CD14-positive monocyte (primary cell): ENCODE results near the gene URB1. TPM values are rescaled to one million over a fixed set of nuclear protein-coding genes. Genes with fewer than 3 reads are reported as not detected.

Source experiments
- DNase-seq, 3 donors: peaks; one replicate each; pipeline ENCODE4 v3.0.0-alpha.2; 2011 to 2022
- H2AFZ ChIP-seq: 2 replicates; pipeline ENCODE4 v1.6.0; 2012; ENCODE audit warnings: mild to moderate bottlenecking, low read depth, low read length, inconsistent platforms; ENCODE audit not compliant: insufficient read depth, poor library complexity, severe bottlenecking
- H3K27ac ChIP-seq, 2 donors: 1 replicate in 1 of 2; 2 replicates in 1 of 2; pipeline ENCODE4 v1.5.1; 2012 to 2013; ENCODE audit warnings: low read length in 2 of 2, control low read depth in 1 of 2, inconsistent platforms in 1 of 2, low read depth in 1 of 2, mild to moderate bottlenecking in 1 of 2
- H3K27me3 ChIP-seq, 2 donors: one replicate each; pipeline versions ENCODE4 v1.6.0 to v1.6.1; 2011 to 2013; ENCODE audit warnings: low read length in 2 of 2; ENCODE audit not compliant: control insufficient read depth in 2 of 2, insufficient read depth in 2 of 2
- H3K36me3 ChIP-seq, 2 donors: replicated peaks in 1 of 2; 1 replicate in 1 of 2; 2 replicates in 1 of 2; pipeline versions ENCODE4 v1.5.1 to v1.6.1; 2012 to 2013; ENCODE audit warnings: low read length in 2 of 2, control low read depth in 1 of 2, inconsistent platforms in 1 of 2, mild to moderate bottlenecking in 1 of 2; ENCODE audit not compliant: insufficient read depth in 2 of 2, control insufficient read depth in 1 of 2
- H3K4me1 ChIP-seq, 2 donors: 1 replicate in 1 of 2; 2 replicates in 1 of 2; pipeline versions ENCODE4 v1.5.1 to v1.6.1; 2012 to 2013; ENCODE audit warnings: low read length in 2 of 2, control low read depth in 1 of 2, inconsistent platforms in 1 of 2, mild to moderate bottlenecking in 1 of 2, moderate library complexity in 1 of 2; ENCODE audit not compliant: insufficient read depth in 2 of 2, control insufficient read depth in 1 of 2
- H3K4me2 ChIP-seq: replicated peaks from 2 replicates; pipeline ENCODE3; 2012; ENCODE audit warnings: low read length, moderate library complexity, mild to moderate bottlenecking; ENCODE audit not compliant: poor library complexity, severe bottlenecking; ENCODE audit errors: extremely low read depth
- H3K4me3 ChIP-seq, 3 experiments: fragments of 200-600 bp in 1 of 3; sonication (generic) in 1 of 3; replicated peaks in 1 of 3; 1 replicate in 2 of 3; 2 replicates in 1 of 3; pipeline ENCODE4 v1.5.1; 2011 to 2013; ENCODE audit warnings: low read length in 3 of 3, mild to moderate bottlenecking in 3 of 3, control low read depth in 2 of 3, low read depth in 2 of 3, inconsistent platforms in 1 of 3, moderate library complexity in 1 of 3
- H3K79me2 ChIP-seq: 2 replicates; pipeline ENCODE4 v1.6.0; 2012; ENCODE audit warnings: mild to moderate bottlenecking, control low read depth, inconsistent platforms, low read length, moderate library complexity; ENCODE audit not compliant: insufficient read depth
- H3K9ac ChIP-seq: 2 replicates; pipeline ENCODE4 v1.6.0; 2017; ENCODE audit warnings: low read length, mild to moderate bottlenecking; ENCODE audit not compliant: insufficient read depth, poor library complexity, severe bottlenecking
- H3K9me3 ChIP-seq, 2 donors: replicated peaks in 1 of 2; 1 replicate in 1 of 2; 2 replicates in 1 of 2; pipeline versions ENCODE4 v1.5.1 to v1.6.1; 2012 to 2013; ENCODE audit warnings: low read length in 2 of 2, control low read depth in 1 of 2; ENCODE audit not compliant: control insufficient read depth in 1 of 2, insufficient read depth in 1 of 2
- H4K20me1 ChIP-seq: 2 replicates; pipeline ENCODE4 v1.6.0; 2012; ENCODE audit warnings: mild to moderate bottlenecking, low read length, control low read depth, moderate library complexity; ENCODE audit not compliant: insufficient read depth
- H3K27ac Mint-ChIP-seq, 7 donors: one replicate each; pipeline ENCODE4 v1.8.0; 2020; ENCODE audit warnings: mild to moderate bottlenecking in 7 of 7, mixed read lengths in 7 of 7, moderate library complexity in 6 of 7, inconsistent platforms in 2 of 7
- H3K27me3 Mint-ChIP-seq, 3 donors: one replicate each; pipeline ENCODE4 v1.8.0; 2021 to 2022; ENCODE audit warnings: low read depth in 3 of 3, mild to moderate bottlenecking in 3 of 3, mixed read lengths in 3 of 3, moderate library complexity in 3 of 3, inconsistent platforms in 1 of 3
- H3K36me3 Mint-ChIP-seq, 2 donors: one replicate each; pipeline ENCODE4 v1.8.0; 2020; ENCODE audit warnings: mixed read lengths in 2 of 2, inconsistent platforms in 1 of 2, mild to moderate bottlenecking in 1 of 2
- H3K4me1 Mint-ChIP-seq: one replicate; pipeline ENCODE4 v1.8.0; 2020; ENCODE audit warnings: mild to moderate bottlenecking, mixed read lengths
- H3K4me3 Mint-ChIP-seq, 2 donors: one replicate each; pipeline ENCODE4 v1.8.0; 2020; ENCODE audit warnings: mild to moderate bottlenecking in 2 of 2, mixed read lengths in 2 of 2, moderate library complexity in 1 of 2
- H3K9me3 Mint-ChIP-seq, 7 donors: one replicate each; pipeline ENCODE4 v1.8.0; 2020 to 2022; ENCODE audit warnings: mixed read lengths in 7 of 7, mild to moderate bottlenecking in 6 of 7, moderate library complexity in 6 of 7, inconsistent platforms in 2 of 7
- CTCF ChIP-seq: fragments of 200-600 bp; IDR thresholded peaks from one replicate; pipeline ENCODE4 v1.8.0; 2022; ENCODE audit warnings: antibody characterized with exemption, mild to moderate bottlenecking
- WGBS: methylation state at CpG from one replicate; pipeline ENCODE4 v1.1.5; 2013; ENCODE audit warnings: missing lambda C conversion rate; ENCODE audit not compliant: insufficient coverage; 5-methylcytosine and 5-hydroxymethylcytosine counted together
- intact Hi-C, 2 donors: fragments of 100-400 bp; cut with micrococcal nuclease; formaldehyde crosslinking; loops; one replicate each; pipeline versions ENCODE4 v1.15.0 to v1.15.1; 2023
- polyA plus RNA-seq, 3 donors: library from polyadenylated mRNA; depleted of rRNA in 1 of 3; unstranded in 2 of 3; stranded (reverse) in 1 of 3; fragments of 300-500 nt in 2 of 3; fragments of >200 nt in 1 of 3; fragmentation: Illumina TruSeq in 2 of 3; gene quantifications; 1 replicate in 2 of 3; 2 replicates in 1 of 3; pipeline ENCODE4 v1.2.3, GENCODE V29; 2012 to 2021

URB1 gene
- polyA plus RNA-seq, 3 donors, result 0.25 to 2.4 (median 0.47) TPM

DNA sequence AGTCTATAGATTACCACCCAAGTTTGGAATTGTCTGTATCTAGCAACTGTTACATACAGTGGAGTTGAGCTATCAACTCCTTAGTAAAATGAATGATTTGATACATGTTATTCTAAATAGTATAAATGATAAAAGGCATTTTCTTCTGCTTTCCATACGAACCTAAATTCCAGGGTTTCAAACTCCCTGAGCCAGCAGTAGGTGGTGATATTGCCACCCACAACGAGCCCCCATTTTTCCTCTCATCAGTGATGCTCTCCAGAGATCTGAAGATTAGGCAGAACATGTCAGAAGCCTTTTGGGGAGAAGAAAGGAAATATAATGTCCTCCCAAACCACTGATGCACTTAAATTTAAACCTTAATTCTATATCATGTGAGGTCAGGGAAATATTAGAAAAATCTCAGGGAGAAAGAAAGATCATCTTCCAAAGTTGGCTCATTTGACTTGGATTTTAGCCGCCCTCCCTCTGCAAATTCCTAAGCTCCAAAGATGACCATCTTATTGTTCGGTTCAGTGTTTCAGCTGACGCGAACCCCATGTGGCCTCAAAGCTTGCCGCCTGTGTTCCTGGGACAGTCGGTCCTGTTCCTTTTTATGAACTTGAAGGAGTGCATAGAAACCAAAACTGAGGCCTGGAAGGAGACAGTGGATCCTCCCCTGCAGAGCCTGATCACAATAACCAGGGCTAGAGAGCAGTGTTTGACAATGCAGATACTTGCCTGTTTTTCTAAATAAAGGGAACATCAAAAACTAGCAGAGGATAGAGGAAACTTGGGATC is 22.0 kb upstream of the URB1 start:
- no peaks in the 10 kb centered on the region for H3K9me3 ChIP-seq
- H3K27ac Mint-ChIP-seq, result no peak overlapping the region
- peak overlapping the region in 1 of 2 donors; percentile 8 for H3K4me3 Mint-ChIP-seq
- no peak overlapping the region for H3K4me2 ChIP-seq
- DNase-seq, result no peak
- H3K9me3 Mint-ChIP-seq, result no peaks in the 10 kb centered on the region
- no peaks in the 10 kb centered on the region for H4K20me1 ChIP-seq
- peaks cover 0 to 3% of the 10 kb centered on the region in 2 donors for H3K36me3 Mint-ChIP-seq
- H3K27me3 ChIP-seq, result peaks cover 0 to 8% of the 10 kb centered on the region in 2 donors
- H3K4me1 ChIP-seq, result peaks cover 14 to 19% of the 10 kb centered on the region in 2 donors
- intact Hi-C loops, result loop anchor here in 1 of 2 donors (5.0 kb wide), 1 partner anchor 148 kb away; no protein-coding TSS in a partner anchor
- peaks cover 15 to 21% (median 16%) of the 10 kb centered on the region in 3 donors for H3K27me3 Mint-ChIP-seq
- H2AFZ ChIP-seq, result no peak overlapping the region
- H3K79me2 ChIP-seq, result no peaks in the 10 kb centered on the region
- no peak for TF ChIP-seq CTCF
- peaks cover 17% of the 10 kb centered on the region for H3K4me1 Mint-ChIP-seq
- WGBS, result 94% methylated on average over 6 of the region's 8 CpGs
- no peak overlapping the region for H3K27ac ChIP-seq
- no peaks in the 10 kb centered on the region for H3K36me3 ChIP-seq
- H3K4me3 ChIP-seq, result no peak overlapping the region
- H3K9ac ChIP-seq, result no peak overlapping the region

- Mint-ChIP-seq H3K27me3 (peaks cover 15 to 21% (median 16%) of the 10 kb centered on the region in 3 donors), H3K36me3 (peaks cover 0 to 3% of the 10 kb centered on the region in 2 donors), H3K9me3 (no peaks in the 10 kb centered on the region), H3K4me1 (peaks cover 17% of the 10 kb centered on the region), H3K4me3 (no peak overlapping the region), H3K27ac (no peak overlapping the region)
- H3K27ac ChIP-seq, result no peak overlapping the region
- H3K4me2 ChIP-seq, result peak overlapping the region; percentile 94
- H3K27me3 ChIP-seq, result peaks cover 0 to 8% of the 10 kb centered on the region in 2 donors
- H3K79me2 ChIP-seq, result no peaks in the 10 kb centered on the region
- peak overlapping the region; percentile 97 for H2AFZ ChIP-seq
- H3K36me3 ChIP-seq, result no peaks in the 10 kb centered on the region
- no peaks in the 10 kb centered on the region for H3K9me3 ChIP-seq
- no peak for DNase-seq
- TF ChIP-seq CTCF, result no peak
- H3K4me3 ChIP-seq, result peak overlapping the region in 1 of 3 experiments; percentile 95
- H3K9ac ChIP-seq, result no peak overlapping the region
- WGBS, result 95% methylated on average over 4 of the region's 7 CpGs
- peaks cover 14 to 19% of the 10 kb centered on the region in 2 donors for H3K4me1 ChIP-seq
- intact Hi-C loops, result loop anchor here in 1 of 2 donors (5.0 kb wide), 1 partner anchor 148 kb away; no protein-coding TSS in a partner anchor
- no peaks in the 10 kb centered on the region for H4K20me1 ChIP-seq
Observed at GRCh38 chr21:32413697-32414578, 21.1 kb upstream of the URB1 start.
